Right ventricle myocardium inferior (tissue), 1 donor: ENCODE data around the gene PRAMEF15. TPM values are rescaled to one million over a fixed set of nuclear protein-coding genes. Genes with fewer than 3 reads are reported as not detected.
"Not testable (repeated sequence)": the region's sequence is repeated elsewhere in the genome, so short reads cannot be mapped to it uniquely, and the experiment has no call there.

Source experiments
- ATAC-seq: fragments of 200-7000 bp; cut with Tn5 transposase; one replicate; pipeline ENCODE4 v1.9.1; 2020; ENCODE audit warnings: mild to moderate bottlenecking, moderate library complexity
- DNase-seq: peaks from one replicate; pipeline ENCODE4 v3.0.0; 2021; ENCODE audit errors: missing footprints
- intact Hi-C: fragments of 100-400 bp; cut with DNase I; formaldehyde crosslinking; loops from one replicate; pipeline ENCODE4 v1.11.0; 2022
- long read RNA-seq: library from polyadenylated mRNA; unstranded; transcript quantifications from one replicate; pipeline ENCODE4 v2.0.0, GENCODE V29; 2021
- total RNA-seq: library from RNA; stranded (reverse); fragmentation: NEBNext Ultra II Directional; extraction: Animal tissue kit (Norgen Biotek cat#: 25700); gene quantifications from one replicate; pipeline ENCODE4 v1.2.1, GENCODE V29; 2021
- donor health status: DM: no; HTN: yes; CAD: no; lungs with severe emphysema.

The PRAMEF15 gene
- not detected for total RNA-seq
- long read RNA-seq, result 0 reads

DNA sequence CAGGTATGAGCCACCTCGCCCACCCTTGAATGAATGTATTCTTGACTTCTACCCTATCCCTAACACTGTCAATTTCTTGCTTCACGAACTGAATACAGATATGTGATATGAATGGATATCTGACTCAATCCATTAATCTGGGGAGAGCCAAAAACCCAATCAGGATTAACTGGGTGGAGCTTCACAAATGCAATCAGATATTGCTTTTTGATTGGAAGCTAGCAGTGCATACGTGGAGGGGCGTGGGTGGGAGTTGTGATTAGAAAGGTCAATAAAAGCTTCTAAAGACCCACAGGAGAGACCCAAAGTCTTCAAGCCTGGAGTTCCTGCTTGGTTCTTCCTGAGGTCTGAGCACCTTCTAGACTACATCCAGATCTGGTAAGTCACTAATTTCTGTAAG, at the start of gene PRAMEF15:
Gene PRAMEF15 (plus strand): TSS at position 301 of the 400 bp plus-strand sequence. CDS start 2,827 bp downstream, outside the sequence.
- intact Hi-C loops, ATAC-seq, DNase-seq: not testable (repeated sequence)

DNA sequence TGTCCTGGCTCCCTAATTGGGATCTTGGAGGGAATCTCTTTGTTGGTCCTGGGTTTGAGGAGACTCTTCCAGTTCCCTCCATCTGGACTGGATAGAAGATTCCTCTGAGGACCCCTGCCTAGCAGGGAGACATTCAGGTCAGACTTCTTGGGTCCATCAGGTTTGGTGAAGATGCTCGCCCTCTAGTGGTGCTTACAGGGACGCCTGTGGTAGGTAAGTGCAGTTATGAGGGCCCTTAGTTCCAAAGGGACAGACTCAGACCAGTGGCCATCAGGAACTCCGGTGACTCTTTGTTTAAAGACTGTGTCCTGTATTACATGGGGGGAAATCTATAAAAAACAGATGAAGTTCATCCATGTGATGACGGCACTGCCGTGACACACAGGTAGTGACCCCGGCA, 38.4 kb upstream of the PRAMEF15 start:
- ATAC-seq, intact Hi-C loops, DNase-seq: not testable (repeated sequence)

DNA sequence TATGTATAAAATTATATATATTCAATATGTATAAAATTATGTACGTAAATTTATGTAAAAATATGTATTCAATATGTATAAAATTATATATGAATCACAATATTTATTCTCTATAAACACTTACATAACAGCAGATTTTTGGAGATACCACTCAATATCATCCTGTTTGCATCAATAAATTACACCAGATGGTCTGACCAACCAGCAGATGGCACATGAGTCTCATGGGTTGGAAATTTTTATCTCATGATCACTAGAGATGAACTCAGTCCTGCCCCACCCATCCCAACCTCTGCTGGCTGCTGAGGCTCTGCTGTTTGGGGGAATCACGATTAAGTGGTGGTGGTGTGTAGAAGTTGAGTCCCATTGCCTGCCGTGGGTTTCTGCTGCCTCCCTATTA, 35.8 kb upstream of the PRAMEF15 start:
- DNase-seq, intact Hi-C loops, ATAC-seq: not testable (repeated sequence)

DNA sequence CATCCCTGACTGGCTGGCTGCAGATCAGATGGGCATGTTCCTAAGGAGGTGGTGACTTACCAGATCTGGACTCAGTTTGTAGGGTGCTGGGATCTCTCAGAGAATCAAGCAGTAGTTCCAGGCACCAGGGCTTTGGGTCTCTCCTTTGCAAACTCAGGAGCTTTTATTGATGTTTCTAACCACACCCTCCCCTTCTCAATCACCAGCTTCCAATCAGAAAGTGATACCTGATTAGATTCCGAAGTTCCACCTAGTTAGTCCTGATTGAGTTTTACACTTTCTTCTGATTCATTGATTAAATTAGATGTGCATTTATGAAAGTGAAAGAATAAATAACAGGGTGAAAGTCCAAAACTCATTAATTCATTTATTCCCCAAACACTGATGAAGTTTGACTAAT, 30.3 kb upstream of the PRAMEF15 start, which contains the start of gene PRAMEF8:
Gene PRAMEF8 (minus strand): TSS at position 101 of the 400 bp plus-strand sequence. CDS start 1,046 bp downstream, outside the sequence.
- intact Hi-C loops, ATAC-seq, DNase-seq: not testable (repeated sequence)

DNA sequence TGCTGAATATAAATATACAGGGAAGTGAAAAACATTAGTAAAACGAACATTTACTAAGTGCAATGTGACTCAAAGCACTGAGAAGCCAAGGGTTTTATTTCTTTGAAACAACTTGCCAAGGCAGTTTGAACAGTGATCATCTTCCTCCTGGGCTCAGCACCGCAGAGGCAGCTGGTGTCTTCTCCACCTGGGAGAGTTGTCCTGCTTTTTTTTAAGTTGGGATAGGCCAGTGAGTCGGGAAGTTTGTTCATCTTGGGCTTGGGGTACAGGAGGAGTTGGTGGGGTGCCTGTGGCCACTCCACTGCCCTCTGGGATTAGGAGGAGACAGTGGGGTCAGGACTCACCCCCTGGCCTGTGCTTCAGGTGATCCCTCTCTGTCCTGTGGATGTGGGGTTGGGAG, 26.4 kb upstream of the PRAMEF15 start:
- intact Hi-C loops, ATAC-seq: not testable (repeated sequence)

DNA sequence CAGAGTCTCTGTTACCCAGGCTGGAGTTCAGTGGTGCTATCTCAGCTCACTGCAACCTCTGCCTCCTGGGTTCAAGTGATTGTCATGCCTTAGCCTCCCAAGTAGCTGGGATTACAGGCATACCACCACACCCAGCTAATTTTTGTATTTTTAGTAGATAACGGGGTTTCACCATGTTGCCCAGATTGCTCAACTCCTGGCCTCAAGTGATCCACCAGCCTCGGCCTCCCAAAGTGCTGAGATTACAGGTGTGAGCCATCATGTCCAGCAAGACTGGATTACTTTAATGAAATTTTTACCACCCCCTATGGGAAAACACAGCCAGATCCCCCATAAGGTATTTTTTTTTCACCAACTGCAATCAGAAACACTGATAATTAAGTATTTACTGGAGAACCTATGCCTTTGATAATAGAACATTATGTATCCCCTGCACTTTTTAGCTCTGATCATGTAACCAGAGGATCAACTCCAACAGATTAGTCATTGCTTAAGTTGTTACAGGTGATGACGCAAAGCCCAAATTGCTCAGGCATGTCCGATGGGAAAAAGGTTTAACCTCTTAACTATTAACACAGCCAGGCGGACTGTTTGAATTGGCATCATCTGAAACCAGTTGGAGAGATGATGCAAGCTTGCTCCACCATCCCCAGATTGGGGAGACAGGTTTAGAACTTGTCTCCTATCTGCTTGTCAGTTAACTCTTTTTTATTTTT, 18.0 kb upstream of the PRAMEF15 start:
- DNase-seq, intact Hi-C loops, ATAC-seq: not testable (repeated sequence)

More for the DNA sequence above, 26.4 kb upstream of the PRAMEF15 start:
- not testable (repeated sequence) for DNase-seq

DNA sequence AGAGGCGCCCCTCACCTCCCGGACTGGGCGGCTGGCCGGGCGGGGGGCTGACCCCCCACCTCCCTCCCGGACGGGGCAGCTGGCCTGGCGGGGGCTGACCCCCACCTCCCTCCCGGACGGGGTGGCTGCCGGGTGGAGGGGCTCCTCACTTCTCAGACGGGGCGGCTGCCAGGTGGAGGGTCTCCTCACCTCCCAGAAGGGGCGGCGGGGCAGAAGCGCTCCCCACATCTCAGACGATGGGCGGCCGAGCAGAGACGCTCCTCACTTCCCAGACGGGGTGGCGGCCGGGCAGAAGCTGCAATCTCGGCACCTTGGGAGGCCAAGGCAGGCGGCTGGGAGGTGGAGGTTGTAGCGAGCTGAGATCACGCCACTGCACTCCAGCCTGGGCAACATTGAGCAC, 16.7 kb upstream of the PRAMEF15 start:
- ATAC-seq, DNase-seq, intact Hi-C loops: not testable (repeated sequence)

DNA sequence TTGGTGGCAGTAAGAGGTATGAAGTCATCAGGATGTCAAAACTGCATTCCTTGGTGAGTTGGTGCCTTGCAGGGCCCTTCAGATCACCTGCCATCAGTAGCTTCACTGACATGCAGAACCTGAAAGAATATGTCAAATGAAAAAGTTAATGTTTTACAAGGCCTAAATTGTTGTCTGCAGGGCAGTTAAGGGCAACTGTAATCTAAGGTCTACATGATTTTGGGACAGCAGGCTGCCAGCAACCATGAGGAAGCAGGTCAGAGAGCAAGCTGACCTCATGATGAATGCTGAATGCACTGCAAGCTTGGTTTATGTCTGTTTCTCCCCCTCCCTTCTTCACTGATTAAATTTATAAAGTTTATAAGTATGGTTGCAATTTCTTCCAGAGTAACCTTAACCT, 13.2 kb upstream of the PRAMEF15 start:
- ATAC-seq, intact Hi-C loops, DNase-seq: not testable (repeated sequence)

DNA sequence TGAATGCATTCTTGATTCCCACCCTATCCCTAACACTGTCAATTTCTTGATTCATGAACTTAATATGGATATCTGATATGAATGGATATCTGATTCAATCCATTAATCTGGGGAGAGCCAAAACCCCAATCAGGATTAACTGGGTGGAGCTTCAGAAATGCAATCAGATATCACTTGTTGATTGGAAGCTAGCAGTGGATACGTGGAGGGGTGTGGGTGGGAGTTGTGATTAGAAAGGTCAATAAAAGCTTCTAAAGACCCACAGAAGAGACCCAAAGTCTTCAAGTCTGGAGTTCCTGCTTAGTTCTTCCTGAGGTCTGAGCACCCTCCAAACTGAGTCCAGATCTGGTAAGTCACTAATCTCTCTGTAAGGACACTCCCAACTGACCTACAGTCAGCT, 12.1 kb upstream of the PRAMEF15 start, which contains the start of gene PRAMEF33:
Gene PRAMEF33 (plus strand): TSS at position 301 of the 400 bp plus-strand sequence. CDS start 2,416 bp downstream, outside the sequence.
- ATAC-seq, intact Hi-C loops, DNase-seq: not testable (repeated sequence)

DNA sequence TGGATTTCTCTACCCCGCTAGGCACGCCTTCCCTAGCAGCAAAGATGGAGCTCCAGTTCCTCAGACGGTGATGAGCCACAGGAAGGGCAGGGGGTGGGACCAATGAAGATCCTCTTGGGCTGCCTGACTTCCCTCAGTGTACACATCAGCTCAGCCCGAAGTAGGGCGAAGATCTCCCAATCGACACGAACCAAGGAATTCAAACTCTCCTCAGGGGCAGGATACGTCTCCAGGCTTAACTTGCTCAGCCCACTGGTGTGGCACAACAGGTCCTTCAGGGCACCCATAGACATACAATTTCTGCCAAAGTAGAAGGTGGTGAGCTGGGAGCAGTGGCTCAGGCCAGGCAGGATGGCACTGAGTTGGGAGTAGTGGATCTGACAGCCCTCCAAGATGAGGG, 27.1 kb downstream of the PRAMEF15 start:
- DNase-seq, ATAC-seq, intact Hi-C loops: not testable (repeated sequence)

DNA sequence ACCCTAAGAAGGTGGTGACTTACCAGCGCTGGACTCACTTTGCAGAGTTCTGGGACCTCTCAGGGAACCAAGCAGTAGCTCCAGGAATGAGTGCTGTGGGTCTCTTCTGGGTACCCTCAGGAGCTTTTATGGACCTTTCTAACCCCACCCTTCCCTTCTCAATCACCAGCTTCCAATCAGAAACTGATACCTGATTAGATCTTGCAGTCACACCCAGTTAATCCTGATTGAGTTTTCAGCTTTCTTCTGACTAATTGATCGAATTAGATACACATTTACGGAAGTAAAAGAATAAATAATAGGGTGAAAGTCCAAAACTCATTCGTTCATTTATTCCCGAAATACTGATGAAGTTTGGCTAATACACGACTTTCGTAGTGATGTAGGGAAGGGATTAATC, 31.7 kb downstream of the PRAMEF15 start, which contains the start of gene PRAMEF14:
Gene PRAMEF14 (minus strand): TSS at position 101 of the 400 bp plus-strand sequence. CDS start 1,820 bp downstream, outside the sequence.
- intact Hi-C loops, ATAC-seq, DNase-seq: not testable (repeated sequence)

DNA sequence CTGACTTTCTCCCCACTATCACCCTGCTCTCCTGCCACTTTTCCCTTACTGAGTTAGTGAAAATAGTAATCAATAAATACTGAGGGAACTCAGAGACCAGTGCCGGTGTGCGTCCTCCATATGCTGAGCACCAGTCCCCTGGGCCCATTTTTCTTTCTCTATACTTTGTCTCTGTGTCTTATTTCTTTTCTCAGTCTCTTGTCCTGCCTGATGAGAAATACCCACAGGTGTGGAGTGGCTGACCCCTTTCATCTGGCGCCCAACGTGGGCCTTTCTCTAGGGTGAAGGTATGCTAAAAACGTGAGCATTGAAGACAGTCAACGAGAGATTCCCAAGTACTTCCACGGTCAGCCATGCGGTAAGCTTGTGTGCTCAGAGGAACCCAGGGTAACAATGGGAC, 38.1 kb downstream of the PRAMEF15 start:
- DNase-seq, intact Hi-C loops, ATAC-seq: not testable (repeated sequence)

DNA sequence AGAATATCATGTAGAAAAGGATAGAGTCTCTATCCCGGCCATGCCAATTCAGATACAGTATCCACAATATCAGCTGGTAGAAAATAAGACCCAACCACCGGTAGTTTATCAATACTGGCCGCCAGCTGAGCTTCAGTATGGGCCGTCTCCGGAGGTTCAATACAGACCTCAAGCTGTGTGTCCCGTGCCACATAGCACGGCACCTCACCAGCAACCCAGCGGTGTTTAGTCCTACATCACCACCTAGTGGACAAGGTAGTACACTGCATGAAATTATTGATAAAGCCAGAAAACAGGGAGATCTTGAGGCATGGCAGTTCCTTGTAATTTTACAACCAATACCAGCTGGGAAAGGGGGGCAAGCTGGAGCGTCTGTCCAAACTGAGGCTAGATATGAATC, 39.1 kb downstream of the PRAMEF15 start:
- intact Hi-C loops, ATAC-seq, DNase-seq: not testable (repeated sequence)

DNA sequence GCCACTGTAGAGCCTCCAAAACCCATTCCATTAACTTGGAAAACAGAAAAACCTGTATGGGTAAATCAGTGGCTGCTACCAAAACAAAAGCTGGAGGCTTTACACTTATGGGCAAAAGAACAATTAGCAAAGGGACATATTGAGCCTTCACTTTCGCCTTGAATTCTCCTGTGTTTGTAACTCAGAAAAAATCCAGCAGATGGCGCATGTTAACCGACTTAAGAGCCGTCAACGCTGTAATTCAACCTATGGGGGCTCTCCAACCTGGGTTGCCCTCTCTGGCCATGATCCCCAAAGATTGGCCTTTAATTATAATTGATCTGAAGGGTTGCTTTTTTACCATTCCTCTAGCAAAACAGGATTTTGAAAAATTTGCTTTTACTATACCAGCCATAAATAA, 41.4 kb downstream of the PRAMEF15 start:
- ATAC-seq, DNase-seq, intact Hi-C loops: not testable (repeated sequence)

DNA sequence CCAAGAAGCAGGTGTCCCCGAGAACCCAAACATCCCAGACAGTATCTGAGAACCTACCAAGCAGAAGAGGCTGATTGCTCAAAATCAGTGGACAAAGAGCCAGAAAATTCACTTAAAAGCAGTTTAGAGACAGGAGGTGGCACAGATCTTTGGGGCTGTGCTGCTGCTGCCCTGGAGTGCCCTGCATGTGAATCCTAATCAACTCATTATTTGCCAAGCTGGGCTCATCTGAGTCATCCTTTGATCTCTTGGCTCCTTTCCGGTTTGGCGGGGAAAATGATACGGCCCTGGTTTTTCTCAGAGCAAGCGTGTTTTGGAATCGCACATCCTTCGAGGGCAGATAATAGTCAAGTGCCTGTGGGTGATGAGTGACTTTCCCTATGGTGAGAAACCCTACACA, 47.0 kb downstream of the PRAMEF15 start:
- ATAC-seq, intact Hi-C loops, DNase-seq: not testable (repeated sequence)

DNA sequence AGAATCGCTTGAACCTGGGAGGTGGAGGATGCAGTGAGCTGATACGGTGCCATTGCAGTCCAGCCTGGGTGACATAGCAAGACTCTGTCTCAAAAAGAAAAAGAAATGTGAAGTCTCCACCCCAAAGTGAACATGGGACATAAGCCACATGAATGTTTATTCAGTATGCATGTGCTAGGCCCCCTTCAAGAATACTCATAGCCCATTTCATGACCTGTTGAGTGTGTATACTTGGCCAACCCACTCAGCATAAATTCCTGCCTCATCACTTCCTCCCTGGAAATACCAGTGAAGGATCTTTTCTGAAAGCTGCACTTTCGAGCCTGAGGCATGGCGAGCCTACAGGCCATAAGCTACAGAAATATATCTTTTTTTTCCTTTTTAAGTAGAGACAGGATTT, 49.5 kb downstream of the PRAMEF15 start:
- ATAC-seq, DNase-seq, intact Hi-C loops: not testable (repeated sequence)

DNA sequence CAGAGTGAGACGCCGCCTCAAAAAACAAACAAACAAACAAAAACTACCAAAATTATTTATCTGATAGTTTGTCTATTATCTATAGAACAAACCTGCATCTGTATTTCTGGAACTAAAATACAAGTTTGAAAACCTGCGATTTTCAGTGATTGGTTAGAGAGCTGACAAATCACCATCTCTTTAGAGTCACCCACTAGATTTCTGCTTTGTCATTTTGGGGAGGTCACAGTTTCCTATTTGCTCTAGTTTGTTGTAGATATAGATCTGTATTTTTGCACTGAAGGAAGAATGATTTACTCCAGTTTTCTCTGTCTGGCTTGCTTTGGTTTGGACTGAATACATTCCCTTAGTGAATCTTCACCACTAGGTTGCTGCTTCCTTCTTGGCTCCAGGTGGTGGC, 51.2 kb downstream of the PRAMEF15 start:
- DNase-seq, ATAC-seq, intact Hi-C loops: not testable (repeated sequence)

DNA sequence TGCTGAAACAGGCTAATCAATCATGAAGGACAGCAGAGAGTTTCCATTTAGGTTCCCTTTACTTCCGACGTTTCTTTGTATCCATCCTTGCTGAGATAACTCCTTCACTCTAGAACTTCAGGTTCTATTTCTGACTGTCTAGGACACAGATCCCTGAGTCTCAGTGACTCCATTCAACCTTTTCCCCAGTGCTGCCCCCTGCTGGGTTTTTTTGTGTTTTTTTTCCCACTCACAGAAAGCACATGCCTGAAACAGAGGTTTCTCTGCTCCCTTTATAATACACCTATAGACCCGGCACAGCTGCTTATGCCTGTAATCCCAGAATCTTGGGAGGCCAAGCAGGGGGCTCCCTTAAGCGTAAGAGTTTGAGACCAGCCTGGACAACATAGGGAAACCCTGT, 53.2 kb downstream of the PRAMEF15 start:
- ATAC-seq, DNase-seq, intact Hi-C loops: not testable (repeated sequence)
